HAP-1 (cell line): Measurements from ENCODE around the gene POLN.

Source experiments
- DNase-seq, 2 experiments: peaks; one replicate each; pipeline ENCODE4 v3.0.0-alpha.2; 2016 to 2020; ENCODE audit warnings: low spot score in 2 of 2
- H3K27me3 ChIP-seq: fragments of 250-450 bp; sonication (Bioruptor Pico); 2 replicates; pipeline ENCODE4 v1.5.1; 2020; ENCODE audit warnings: low read depth, mild to moderate bottlenecking, moderate library complexity
- H3K36me3 ChIP-seq: fragments of 250-450 bp; sonication (Bioruptor Pico); replicated peaks from 2 replicates; pipeline ENCODE4 v1.5.1; 2020; ENCODE audit warnings: mild to moderate bottlenecking
- H3K4me1 ChIP-seq: fragments of 250-450 bp; sonication (Bioruptor Pico); 2 replicates; pipeline ENCODE4 v1.5.1; 2020; ENCODE audit warnings: mild to moderate bottlenecking
- H3K4me3 ChIP-seq: fragments of 250-450 bp; sonication (Bioruptor Pico); 2 replicates; pipeline ENCODE4 v1.5.1; 2020; ENCODE audit warnings: mild to moderate bottlenecking, moderate library complexity
- H3K9me3 ChIP-seq: fragments of 250-450 bp; sonication (Bioruptor Pico); 2 replicates; pipeline ENCODE4 v1.5.1; 2020; ENCODE audit warnings: mild to moderate bottlenecking, moderate library complexity
- in situ Hi-C: fragments of 300-500 bp; cut with MboI; formaldehyde crosslinking; loops from 3 replicates; pipeline ENCODE4 v1.14.3; 2020; ENCODE audit warnings: low sequenced_read_pairs, inconsistent platforms, mixed read lengths

POLN gene

GRCh38 chr4:2116687-2117400 is 125.1 kb downstream of the POLN start:
- no peaks in the 10 kb centered on the region for H3K9me3 ChIP-seq
- no peaks in the 10 kb centered on the region for H3K27me3 ChIP-seq
- no peak overlapping the region for H3K4me3 ChIP-seq
- no peaks in the 10 kb centered on the region for H3K4me1 ChIP-seq
- no peaks in the 10 kb centered on the region for H3K36me3 ChIP-seq
- in situ Hi-C loops = no loop called here
- DNase-seq = no peak

- no peak for DNase-seq
- in situ Hi-C loops = no loop called here
- Histone ChIP-seq H3K4me3 (no peak overlapping the region), H3K36me3 (no peaks in the 10 kb centered on the region), H3K9me3 (peaks cover 5% of the 10 kb centered on the region; the same call in 1 of the 2 replicates), H3K4me1 (no peaks in the 10 kb centered on the region), H3K27me3 (0 out of 2 replicates have a peak, but pooled peaks cover 2% of the 10 kb centered on the region)
Measured at GRCh38 chr4:2105559-2105958, 136.4 kb downstream of the POLN start.

- in situ Hi-C loops = no loop called here
- Histone ChIP-seq H3K9me3 (peaks cover 5% of the 10 kb centered on the region; the same call in 1 of the 2 replicates), H3K27me3 (0 out of 2 replicates have a peak, but pooled peaks cover 2% of the 10 kb centered on the region), H3K4me3 (no peak overlapping the region), H3K4me1 (no peaks in the 10 kb centered on the region), H3K36me3 (no peaks in the 10 kb centered on the region)
- no peak for DNase-seq
Measured at GRCh38 chr4:2104556-2105345, 137.2 kb downstream of the POLN start.

- DNase-seq = no peak
- H3K36me3 ChIP-seq = no peaks in the 10 kb centered on the region
- H3K27me3 ChIP-seq = no peaks in the 10 kb centered on the region
- H3K4me1 ChIP-seq = no peaks in the 10 kb centered on the region
- in situ Hi-C loops = no loop called here
- H3K9me3 ChIP-seq = peaks cover 5% of the 10 kb centered on the region; the same call in 1 of the 2 replicates
- H3K4me3 ChIP-seq = no peak overlapping the region
Measured at GRCh38 chr4:2103843-2104547, 137.9 kb downstream of the POLN start.

- DNase-seq = no peak
- Histone ChIP-seq H3K4me1 (no peaks in the 10 kb centered on the region), H3K27me3 (no peaks in the 10 kb centered on the region), H3K4me3 (no peak overlapping the region), H3K36me3 (no peaks in the 10 kb centered on the region), H3K9me3 (peaks cover 5% of the 10 kb centered on the region; the same call in 1 of the 2 replicates)
- in situ Hi-C loops = no loop called here
Measured at GRCh38 chr4:2103127-2103842, 138.6 kb downstream of the POLN start.

GRCh38 chr4:2102045-2102883 is 139.7 kb downstream of the POLN start:
- Histone ChIP-seq H3K4me1 (no peaks in the 10 kb centered on the region), H3K36me3 (no peaks in the 10 kb centered on the region), H3K27me3 (no peaks in the 10 kb centered on the region), H3K4me3 (no peak overlapping the region), H3K9me3 (peaks cover 5% of the 10 kb centered on the region)
- in situ Hi-C loops = no loop called here
- DNase-seq = no peak

- no peak for DNase-seq
- Histone ChIP-seq H3K4me3 (no peak overlapping the region), H3K36me3 (no peaks in the 10 kb centered on the region), H3K9me3 (peaks cover 5% of the 10 kb centered on the region), H3K4me1 (no peaks in the 10 kb centered on the region), H3K27me3 (no peaks in the 10 kb centered on the region)
- in situ Hi-C loops = no loop called here
Measured at GRCh38 chr4:2101346-2102044, 140.4 kb downstream of the POLN start.

- no peaks in the 10 kb centered on the region for H3K36me3 ChIP-seq
- in situ Hi-C loops = no loop called here
- H3K9me3 ChIP-seq = no peaks in the 10 kb centered on the region; the same call in 1 of the 2 replicates
- no peaks in the 10 kb centered on the region for H3K4me1 ChIP-seq
- H3K27me3 ChIP-seq = no peaks in the 10 kb centered on the region
- no peak overlapping the region for H3K4me3 ChIP-seq
- no peak for DNase-seq
Measured at GRCh38 chr4:2096073-2096609, 145.8 kb downstream of the POLN start.

GRCh38 chr4:2095236-2096072 is 146.5 kb downstream of the POLN start:
- H3K9me3 ChIP-seq = no peaks in the 10 kb centered on the region; the same call in 1 of the 2 replicates
- H3K36me3 ChIP-seq = no peaks in the 10 kb centered on the region
- in situ Hi-C loops = no loop called here
- no peaks in the 10 kb centered on the region for H3K4me1 ChIP-seq
- H3K4me3 ChIP-seq = no peak overlapping the region
- no peak for DNase-seq
- no peaks in the 10 kb centered on the region for H3K27me3 ChIP-seq

- Histone ChIP-seq H3K27me3 (no peaks in the 10 kb centered on the region), H3K4me1 (no peaks in the 10 kb centered on the region), H3K4me3 (no peak overlapping the region), H3K36me3 (no peaks in the 10 kb centered on the region), H3K9me3 (no peaks in the 10 kb centered on the region; the same call in 1 of the 2 replicates)
- in situ Hi-C loops = no loop called here
- DNase-seq = no peak
Measured at GRCh38 chr4:2094545-2094944, 147.4 kb downstream of the POLN start.

GRCh38 chr4:2093265-2093664 is 148.7 kb downstream of the POLN start:
- peaks cover 5% of the 10 kb centered on the region for H3K4me1 ChIP-seq
- DNase-seq = no peak
- no peak overlapping the region for H3K4me3 ChIP-seq
- in situ Hi-C loops = no loop called here
- H3K36me3 ChIP-seq = no peaks in the 10 kb centered on the region
- no peaks in the 10 kb centered on the region for H3K27me3 ChIP-seq
- H3K9me3 ChIP-seq = no peaks in the 10 kb centered on the region; the same call in 1 of the 2 replicates
